Stimulated activated CD8-positive, alpha-beta memory T cell treated with anti-CD3 and anti-CD28 coated beads, Interleukin-7, amount 100 ng/mL, for 4 hours (primary cell): ENCODE data around the gene FYB1.
A peak's percentile ranks its signal among the peaks of the same experiment; 100 is the strongest.
"Not testable (repeated sequence)": the region's sequence is repeated elsewhere in the genome, so short reads cannot be mapped to it uniquely, and the experiment has no call there.

ENCODE experiments used
- DNase-seq, 2 donors: peaks; one replicate each; pipeline ENCODE4 v3.0.0-alpha.2; 2020; ENCODE audit warnings: low read depth in 2 of 2

Gene FYB1, protein sequence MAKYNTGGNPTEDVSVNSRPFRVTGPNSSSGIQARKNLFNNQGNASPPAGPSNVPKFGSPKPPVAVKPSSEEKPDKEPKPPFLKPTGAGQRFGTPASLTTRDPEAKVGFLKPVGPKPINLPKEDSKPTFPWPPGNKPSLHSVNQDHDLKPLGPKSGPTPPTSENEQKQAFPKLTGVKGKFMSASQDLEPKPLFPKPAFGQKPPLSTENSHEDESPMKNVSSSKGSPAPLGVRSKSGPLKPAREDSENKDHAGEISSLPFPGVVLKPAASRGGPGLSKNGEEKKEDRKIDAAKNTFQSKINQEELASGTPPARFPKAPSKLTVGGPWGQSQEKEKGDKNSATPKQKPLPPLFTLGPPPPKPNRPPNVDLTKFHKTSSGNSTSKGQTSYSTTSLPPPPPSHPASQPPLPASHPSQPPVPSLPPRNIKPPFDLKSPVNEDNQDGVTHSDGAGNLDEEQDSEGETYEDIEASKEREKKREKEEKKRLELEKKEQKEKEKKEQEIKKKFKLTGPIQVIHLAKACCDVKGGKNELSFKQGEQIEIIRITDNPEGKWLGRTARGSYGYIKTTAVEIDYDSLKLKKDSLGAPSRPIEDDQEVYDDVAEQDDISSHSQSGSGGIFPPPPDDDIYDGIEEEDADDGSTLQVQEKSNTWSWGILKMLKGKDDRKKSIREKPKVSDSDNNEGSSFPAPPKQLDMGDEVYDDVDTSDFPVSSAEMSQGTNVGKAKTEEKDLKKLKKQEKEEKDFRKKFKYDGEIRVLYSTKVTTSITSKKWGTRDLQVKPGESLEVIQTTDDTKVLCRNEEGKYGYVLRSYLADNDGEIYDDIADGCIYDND

DNA sequence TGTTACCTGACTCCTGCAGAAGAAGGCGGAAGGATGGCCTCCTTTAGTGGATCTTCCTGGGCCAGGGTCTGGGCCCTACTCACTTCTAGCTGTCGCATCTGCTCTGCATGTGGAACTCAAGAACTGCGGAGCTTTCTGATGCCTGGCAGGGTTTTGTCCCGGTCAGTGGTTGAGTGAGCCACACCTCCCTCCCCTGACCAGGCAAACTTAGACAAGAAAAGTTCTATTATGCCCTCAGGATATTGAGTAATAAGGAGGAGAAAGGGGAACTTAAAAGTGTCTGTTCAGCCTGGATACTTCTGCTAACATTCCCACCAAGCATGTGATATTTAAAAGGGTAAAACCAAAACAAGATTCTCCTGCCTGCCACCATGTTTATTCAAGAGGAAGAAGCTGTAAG, at the start of gene FYB1:
Gene FYB1 (minus strand): TSS at position 127 of the 400 bp plus-strand sequence. CDS start 16,603 bp downstream, outside the sequence.
- DNase-seq: no peak

DNA sequence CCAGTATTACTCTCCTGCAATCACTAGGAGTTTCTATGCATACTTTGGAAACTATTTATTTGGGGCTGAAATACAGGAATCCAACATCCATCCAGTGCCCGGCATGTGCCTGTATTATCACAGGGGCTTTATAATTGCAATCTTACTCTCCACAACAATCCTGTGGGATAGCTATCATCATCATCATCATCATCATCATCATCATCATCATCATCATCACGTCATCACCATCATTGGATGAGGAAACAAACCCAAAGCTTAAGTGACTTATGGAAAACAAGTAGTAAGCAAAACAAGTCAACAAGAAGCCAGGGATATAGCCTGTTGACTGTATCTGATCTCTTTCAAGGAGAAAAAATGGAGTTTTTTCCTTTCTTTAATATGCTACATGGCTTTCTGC, 47.8 kb upstream of the FYB1 start:
- no peak for DNase-seq

DNA sequence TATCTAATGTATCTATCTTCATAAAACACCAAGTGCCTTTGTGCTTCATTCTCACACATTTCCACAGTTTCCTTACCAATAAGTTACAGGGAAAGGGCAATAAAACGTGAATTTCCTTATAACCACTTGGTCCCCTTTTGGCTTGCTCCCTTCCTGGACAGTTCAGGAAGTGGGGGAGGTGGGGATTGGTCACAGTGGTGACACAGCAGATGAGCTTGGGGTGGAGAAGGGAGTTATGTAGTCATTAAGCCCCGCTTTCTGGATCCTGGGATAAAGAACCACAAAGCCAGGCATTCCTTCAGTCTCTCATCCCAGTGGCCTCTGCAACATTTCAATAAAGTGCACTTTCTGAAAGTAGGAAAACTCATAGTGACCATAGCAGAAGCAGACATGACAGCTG, 47.1 kb upstream of the FYB1 start:
- no peak for DNase-seq

DNA sequence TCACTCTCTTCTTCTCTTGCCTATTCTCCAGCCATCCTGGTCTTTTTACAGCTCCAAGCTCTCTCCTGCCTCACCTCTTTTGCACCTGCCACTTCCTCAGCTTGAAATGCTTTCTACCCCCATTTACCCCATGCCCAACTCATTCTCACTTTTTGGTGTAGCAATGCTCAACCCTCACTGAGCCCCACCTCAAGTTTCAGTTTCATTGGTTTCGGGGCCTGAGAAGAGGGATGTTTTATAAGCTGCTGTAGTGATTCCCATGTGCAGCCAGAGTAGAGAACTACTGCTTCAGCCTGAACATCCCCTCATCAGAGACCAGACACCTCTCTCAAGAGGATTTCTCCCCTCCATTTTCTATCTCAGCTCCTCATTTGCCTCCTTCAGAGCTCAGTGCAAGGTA, 45.2 kb upstream of the FYB1 start:
- DNase-seq: no peak

DNA sequence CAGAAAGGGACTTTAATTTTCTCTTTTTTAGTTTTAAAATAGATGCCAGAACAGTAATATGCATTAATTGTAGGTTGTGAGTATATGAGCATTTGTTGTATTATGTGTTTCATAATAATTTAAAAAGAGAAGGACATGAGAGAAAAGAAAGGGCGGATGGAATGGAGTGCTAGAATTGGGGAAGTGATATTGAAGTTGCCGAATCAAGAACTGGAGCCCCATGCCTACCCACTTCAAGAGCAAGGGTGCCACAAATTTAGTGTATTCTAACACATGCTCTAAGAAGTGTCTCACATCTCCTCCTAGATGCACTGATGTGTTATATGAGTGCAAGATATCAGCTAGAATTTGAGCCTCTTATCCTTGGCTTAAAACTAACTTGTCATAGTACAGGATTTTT, 43.6 kb upstream of the FYB1 start:
- DNase-seq: no peak

DNA sequence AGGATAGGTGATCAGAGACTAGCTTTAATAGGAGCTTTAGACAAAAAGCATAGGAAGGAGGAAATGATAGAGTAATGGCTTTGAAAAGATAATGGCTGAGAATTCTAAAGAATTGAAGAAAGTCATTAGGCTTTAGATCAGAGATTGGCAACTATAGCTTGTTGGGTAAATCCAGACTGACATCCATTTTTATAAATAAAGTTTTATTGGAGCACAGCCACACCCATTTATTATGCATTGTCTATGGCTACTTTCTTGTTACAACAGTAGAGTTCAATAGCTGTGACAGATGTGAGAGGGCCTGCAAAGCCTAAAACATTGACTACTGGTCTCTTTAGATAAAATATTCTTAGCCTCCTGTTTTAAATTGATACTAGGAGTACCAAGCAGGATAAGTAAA, 40.7 kb upstream of the FYB1 start:
- DNase-seq: no peak

DNA sequence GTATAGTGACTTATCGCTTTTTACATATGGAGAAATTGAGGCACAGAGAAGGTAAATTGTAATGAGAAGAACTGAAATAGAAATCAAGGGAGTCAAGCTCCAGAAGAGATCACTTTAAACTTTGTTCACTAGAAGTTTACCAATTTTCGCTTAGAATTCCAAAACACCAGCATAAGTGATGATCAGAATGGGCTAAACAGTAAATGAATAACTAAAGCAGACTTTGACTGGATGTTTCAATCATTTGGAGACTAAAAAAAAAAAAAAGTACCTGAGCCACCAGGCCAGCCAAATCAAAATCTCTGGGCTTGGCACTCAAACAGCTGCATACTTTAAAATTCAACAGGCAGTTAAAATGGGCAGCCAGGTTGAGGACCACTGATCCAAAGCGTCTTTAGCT, 38.2 kb upstream of the FYB1 start:
- DNase-seq: no peak

DNA sequence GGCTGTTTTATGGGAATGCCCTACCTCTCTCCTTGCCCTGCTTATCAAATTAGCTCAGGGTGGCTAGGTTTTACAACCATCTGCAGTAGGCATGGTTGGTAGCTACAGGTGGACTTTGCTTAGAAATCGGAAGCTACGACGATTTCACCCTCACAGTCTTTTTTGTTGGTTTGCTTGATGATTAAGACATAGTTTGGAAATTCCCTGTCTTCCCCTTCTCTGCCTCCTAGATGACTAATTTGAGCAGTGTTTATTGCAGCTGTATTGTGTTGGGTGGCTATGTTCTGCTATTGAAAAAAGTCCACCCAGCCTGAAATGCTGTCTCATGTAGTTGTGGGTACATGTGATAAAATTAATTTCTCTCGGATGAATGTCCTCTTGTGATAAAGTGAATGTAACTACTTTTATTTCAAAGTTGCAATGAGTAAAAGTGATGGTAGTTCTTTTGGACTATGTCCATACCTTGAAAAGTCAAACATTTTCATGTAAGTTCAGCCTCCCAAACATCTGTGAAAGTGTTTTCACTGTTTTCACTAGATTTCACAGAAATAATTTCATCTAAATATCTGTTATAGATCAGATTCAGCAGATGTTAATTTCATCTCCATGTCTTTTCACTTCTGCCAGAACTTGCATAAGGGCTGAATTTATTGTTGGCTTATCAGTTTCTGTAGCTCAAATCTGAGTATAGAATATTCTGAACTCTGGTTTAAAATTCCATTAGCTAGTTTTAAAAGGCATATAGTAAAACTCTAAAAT, 37.3 kb upstream of the FYB1 start:
- no peak for DNase-seq

DNA sequence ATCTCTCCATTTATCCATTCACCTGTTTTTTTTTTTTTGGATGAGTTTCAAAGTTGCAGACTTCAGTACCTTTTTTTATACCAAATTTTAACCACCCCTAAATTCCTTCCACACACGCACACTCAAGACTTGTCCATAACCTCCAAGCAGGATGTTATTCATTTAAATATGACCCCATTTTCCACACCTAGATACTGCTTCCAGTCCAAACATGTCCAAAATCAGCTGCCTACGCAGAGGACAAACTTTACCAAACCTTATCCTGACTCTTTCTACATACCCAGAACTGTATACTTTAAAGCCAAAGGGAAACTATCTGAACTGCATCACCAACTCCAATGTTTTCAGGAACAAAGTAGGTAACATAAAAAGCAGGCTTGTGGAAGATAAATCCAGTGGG, 36.0 kb upstream of the FYB1 start:
- DNase-seq: no peak

DNA sequence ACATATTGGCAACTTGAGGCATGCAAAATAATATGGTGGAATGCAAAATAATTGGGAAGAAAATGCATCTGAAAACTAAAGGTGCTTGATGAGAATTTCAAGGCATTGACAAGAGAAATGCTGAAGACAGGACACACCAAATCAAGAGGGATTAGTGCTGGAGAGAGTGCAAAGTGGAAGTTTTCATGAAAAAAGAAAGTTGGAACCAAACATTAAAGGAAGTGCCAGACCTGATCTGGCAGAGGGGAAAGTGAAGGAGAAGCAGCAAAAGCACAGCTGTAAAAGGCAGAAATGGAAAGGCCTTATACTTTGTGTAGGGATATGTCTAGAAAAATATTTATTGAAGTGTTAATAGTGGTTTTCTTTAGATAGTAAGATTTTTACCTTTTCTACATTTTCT, 35.3 kb upstream of the FYB1 start:
- DNase-seq: no peak

DNA sequence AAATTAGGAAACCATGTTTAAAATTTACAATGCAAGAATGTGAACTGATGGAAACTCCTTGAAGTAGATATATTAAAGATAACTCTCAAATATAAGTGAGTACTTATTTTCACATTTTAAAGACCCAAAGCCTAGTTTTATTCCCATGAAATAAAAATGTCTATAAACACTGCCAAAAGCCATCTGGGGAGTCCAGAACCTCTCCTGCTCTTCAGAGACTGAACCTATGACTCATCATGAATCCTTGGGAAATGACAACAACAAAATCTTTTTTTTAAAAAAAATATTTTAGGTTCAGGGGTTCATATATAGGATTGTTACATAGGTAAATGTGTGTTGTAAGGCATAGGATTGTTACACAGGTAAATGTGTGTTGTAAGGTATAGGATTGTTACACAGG, 33.8 kb upstream of the FYB1 start:
- no peak for DNase-seq

DNA sequence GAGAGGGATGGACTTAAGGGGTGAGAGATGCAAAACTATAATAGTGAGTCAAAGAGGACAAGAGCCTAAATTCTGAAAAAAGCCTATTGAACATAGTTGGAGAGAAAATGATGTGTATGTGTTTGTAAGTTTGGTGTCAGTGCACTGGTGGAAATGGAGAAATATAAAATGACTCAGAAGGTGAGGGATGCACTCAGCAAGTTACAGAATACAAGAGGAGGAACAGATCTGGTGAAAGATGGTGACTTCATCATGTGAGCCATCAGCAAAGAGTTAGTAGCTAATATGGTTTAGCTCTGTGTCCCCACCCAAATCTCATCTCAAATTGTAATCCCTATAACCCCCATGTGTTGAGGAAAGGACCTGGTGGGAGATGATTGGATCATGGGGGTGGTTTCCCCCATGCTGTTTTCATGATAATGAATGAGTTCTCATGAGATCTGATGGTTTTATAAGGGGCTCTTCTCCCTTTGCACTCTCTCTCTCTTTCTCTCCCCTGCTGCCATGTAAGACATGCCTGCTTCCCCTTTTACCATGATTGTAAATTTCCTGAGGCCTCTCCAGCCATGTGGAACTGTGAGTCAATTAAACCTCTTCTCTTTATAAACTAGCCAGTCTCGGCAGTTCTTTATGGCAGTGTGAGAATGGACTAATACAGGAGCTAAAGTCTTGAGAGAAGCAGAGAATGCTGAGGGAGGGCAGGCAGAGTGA, 30.4 kb upstream of the FYB1 start:
- DNase-seq: no peak

DNA sequence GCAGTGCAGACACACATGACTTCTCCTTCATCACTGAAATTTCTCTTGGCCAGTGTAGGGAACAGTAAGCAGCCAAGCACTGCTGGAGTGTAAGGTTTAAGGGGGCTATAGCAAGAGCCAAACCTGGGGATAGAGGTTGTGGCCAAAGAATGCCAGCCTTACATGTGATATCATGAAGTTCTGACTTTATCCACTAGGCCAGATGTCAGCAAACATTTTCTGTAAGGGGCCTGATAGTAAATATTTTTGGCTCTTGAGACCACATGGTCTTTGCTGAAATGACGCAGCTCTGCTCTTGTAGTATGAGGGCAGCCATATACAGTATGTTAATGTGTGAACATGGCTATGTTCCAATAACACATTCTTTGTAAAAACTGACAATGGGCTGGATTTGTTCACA, 29.7 kb upstream of the FYB1 start:
- no peak for DNase-seq

DNA sequence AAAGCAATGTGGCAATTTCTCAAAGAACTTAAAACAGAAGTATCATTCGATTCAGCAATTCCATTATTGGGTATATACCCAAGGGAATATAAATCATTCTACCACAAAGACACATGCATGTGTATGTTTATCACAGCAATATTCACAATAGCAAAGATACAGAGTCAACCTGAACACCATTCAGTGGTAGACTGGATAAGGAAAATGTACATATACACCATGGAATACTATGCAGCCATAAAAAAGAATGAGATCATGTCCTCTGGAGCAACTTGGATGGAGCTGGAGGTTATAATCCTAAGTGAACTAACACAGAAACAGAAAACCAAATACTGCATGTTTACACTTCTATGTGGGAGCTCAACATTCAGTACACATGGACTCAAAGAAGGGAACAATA, 21.4 kb upstream of the FYB1 start:
- DNase-seq: no peak

DNA sequence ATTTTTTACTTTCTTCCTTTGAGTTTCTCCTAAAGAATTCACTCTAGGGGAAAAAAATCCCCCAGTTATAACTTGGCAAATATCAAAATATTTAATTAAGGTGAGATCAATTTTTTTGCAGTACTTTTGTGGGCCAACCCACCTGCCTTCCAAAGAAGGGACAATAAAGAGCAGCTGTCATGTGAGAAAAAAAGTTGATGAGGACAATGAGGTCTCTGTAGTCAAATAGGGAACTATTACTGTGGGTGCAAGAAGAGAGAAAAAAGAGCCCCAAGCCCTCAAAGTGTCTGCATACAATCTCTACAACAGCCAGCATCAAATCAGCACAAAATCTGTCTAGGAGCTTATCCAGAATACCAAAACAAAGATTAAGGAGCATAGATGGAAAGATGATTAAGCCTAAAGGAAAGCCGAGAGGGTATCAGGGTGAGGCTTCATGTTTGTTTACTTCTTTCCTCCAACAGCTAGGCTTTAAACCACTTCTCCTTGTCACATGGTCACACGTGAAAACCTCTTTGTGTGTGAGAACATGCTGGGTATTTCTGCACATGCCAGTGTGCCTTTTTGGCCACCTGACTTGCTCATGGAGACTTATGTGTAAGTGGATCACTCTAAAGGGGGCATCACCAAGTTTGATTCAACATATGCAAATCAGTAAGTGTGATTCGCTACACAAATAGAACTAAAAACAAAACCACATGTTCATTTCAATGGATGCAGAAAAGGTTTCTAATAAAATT, 19.2 kb upstream of the FYB1 start:
- DNase-seq: no peak

DNA sequence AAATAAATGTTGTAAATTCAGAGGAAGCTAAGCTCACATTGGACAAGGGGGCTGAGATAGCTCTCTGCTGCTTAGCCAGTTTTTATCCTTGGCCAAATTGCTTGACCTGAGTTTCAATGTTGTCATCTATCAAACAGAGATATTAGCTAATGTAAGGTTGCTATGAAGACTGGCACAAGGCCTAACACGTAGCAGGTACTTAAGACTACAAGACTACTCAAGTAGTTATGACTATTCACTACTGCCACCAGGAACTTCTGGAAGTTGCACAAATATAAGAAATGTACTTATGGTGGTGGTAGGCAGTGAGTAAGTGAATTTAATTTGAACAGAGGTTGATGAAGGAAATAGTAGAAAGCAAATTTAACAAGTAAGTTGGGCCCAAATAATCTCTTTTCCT, 17.4 kb upstream of the FYB1 start:
- DNase-seq: no peak

DNA sequence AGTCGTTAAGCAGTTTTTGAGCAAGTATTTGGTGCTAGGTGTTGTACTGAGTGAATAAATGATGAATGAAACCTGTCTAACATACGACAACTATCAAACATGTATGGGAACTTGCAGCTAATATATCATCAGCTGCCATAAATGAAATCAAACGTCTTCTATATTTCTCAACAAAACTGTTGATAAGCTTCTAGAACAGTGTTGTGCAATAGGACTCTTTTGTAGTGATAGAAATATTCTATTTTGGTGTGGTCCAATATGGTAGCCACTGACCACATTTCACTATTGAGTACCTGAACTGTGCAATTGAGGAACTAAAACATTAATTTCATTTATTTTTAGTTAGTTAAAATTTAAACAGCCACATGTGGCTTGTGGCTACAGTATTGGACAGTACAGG, 16.3 kb upstream of the FYB1 start:
- no peak for DNase-seq

DNA sequence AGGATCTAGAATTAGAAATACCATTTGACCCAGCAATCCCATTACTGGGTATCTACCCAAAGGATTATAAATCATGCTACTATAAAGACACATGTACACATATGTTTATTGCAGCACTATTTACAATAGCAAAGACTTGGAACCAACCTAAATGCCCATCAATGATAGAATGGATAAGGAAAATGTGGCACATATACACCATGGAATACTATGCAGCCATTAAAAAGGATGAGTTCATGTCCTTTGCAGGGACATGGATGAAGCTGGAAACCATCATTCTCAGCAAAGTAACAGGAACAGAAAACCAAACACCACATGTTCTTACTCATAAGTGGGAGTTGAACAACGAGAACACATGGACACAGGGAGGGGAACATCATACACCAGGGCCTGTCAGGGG, 15.1 kb upstream of the FYB1 start:
- not testable (repeated sequence) for DNase-seq

DNA sequence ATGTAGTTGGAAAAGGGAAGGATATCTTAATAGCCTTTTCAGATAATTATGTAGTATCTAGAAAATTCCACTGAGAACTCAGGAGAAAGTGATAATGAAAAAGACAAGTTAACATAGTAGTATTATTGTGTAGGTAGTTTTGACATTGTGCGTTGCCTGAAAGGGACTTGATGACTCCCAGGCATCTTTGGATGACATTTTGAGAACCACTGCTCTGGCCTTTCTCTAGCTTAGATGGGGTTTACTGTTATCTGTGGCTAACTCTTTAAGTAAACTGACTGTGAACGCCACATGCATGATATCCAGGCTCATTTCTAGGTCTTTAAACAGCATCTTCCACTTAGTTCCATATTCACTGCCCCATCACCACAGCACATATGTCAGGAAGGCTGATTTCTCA, 14.4 kb upstream of the FYB1 start:
- DNase-seq: no peak

DNA sequence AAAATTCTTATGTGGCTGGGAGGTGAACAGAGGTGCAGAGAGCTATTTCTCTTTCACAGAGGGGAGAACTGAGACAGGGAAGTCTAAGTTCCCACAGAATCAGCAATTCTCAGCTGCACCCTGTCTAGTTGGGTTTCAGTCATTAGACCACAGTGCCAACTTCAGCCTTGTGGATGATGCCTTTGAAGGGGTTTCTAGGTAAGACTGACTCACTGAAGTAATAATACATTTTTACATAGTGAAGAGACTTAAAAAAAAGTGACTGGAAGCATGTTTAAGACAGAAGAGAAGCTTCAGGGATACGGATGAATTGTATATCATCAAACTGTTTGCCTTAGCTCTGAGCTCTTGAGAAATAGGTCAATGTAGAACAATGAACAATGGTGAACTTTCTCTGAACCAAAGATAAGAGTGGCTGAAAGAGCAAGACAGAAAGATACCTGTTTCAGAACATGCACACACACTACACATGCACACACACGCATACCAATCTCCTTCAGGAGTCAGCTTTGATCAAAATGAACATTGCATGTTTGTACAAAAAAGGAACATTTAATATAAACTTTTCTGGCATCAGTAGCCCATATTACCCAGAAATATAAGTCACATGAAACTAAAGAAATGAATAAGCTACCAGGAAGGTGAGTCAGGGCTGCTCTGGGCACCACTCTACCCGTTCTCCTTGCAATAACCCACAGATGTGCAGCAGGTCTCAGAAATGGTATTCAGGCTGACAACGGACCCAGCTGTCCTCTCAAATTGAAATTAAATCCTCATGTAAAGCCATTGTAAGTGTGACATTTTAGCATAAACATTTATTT, 12.6 kb upstream of the FYB1 start:
- peak in 1 of 2 donors; percentile 19 for DNase-seq
